NCI-H146 (cell line): Measurements from ENCODE around the gene MOG.

Source experiments
- DNase-seq: peaks from one replicate; lab custom pipeline; 2025; lab: John Stamatoyannopoulos, UW

Gene MOG

GRCh38 chr6:29656798-29657197, at the start of gene MOG:
MOG (plus strand) TSS chr6:29657092; CDS start chr6:29657210, 118 bp downstream.
- DNase-seq, result no peak

GRCh38 chr6:29608131-29608530, 48.8 kb upstream of the MOG start:
- DNase-seq, result no peak

GRCh38 chr6:29610540-29610939, 46.4 kb upstream of the MOG start:
- no peak for DNase-seq

GRCh38 chr6:29611426-29611825, 45.5 kb upstream of the MOG start:
- DNase-seq, result no peak

GRCh38 chr6:29617782-29618554, 38.9 kb upstream of the MOG start:
- DNase-seq, result no peak

- DNase-seq, result no peak
These were observed 37.2 kb upstream of the MOG start for GRCh38 chr6:29619578-29620160.

- no peak for DNase-seq
These were observed 36.3 kb upstream of the MOG start for GRCh38 chr6:29620630-29621029.

GRCh38 chr6:29624520-29624961, 32.4 kb upstream of the MOG start:
- peak; percentile 86 for DNase-seq

- no peak for DNase-seq
These were observed 31.5 kb upstream of the MOG start for GRCh38 chr6:29625337-29625930.

- DNase-seq, result no peak
These were observed 29.7 kb upstream of the MOG start for GRCh38 chr6:29626948-29627754.

GRCh38 chr6:29627755-29628418, 29.0 kb upstream of the MOG start:
- DNase-seq, result peak; percentile 88

GRCh38 chr6:29628419-29629281, 28.2 kb upstream of the MOG start:
- DNase-seq, result peak; percentile 89

GRCh38 chr6:29629571-29629970, 27.3 kb upstream of the MOG start:
- DNase-seq, result no peak

GRCh38 chr6:29630315-29630714, 26.6 kb upstream of the MOG start:
- DNase-seq, result no peak

- no peak for DNase-seq
These were observed 25.6 kb upstream of the MOG start for GRCh38 chr6:29631209-29631810.

GRCh38 chr6:29631860-29632731, 24.8 kb upstream of the MOG start:
- peak; percentile 87 for DNase-seq

- peak; percentile 94 for DNase-seq
These were observed 23.9 kb upstream of the MOG start, which contains the start of gene GABBR1 for GRCh38 chr6:29632789-29633533. GABBR1 (minus strand) TSS chr6:29633183; CDS start chr6:29632385, 798 bp downstream.

GRCh38 chr6:29633534-29633905, 23.4 kb upstream of the MOG start:
- DNase-seq, result peak; percentile 70

- DNase-seq, result no peak
These were observed 19.6 kb upstream of the MOG start for GRCh38 chr6:29637247-29637646.
